ENCODE measurements around the gene MRPS23.
A peak's percentile ranks its signal among the peaks of the same experiment; 100 is the strongest.

MRPS23 gene

DNA sequence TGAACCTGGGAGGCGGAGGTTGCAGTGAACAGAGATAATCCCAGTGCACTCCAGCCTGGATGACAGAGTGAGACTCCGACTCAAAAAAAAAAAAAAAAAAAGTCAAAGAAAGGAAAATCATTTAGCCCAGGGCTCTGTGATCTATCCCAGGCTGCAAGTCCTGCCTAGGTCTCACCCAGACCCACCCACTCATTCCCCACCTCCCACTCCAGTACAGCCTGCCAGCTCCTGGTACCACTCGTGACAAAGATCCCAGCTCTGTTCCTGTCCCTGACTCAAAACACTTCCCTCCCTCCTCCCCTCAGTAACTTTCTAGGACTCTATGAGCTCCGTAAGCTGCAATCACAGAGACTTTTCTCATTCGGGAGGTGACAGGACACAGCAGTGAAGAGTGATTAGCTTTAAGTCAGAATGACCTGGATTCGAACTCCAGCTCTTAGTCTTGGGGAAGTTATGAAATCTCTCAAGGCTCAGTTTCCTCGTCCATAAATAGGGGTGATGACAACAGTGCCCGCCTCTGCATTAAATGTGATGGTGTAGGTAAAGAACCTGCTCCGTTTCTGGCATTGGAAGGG, 28.0 kb upstream of the MRPS23 start:
- no peak for DNase-seq

DNA sequence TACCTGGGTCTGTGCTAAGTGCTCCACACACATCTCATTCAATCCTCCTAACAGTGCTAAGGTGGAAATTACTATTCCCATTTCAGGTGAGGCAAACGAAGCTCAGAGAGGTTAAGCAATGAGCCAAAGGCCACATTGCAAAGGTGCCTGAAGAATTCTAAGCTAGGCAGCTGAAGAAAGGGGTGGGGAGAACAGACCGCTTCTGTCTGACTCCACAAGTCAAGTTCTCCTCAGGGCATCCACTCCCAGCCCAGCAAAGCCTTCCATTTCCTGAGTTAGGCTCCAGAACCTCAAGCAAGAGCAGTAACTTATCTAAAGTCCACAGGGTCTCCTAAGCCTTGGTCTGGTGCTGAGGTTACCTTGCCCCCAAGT, 27.0 kb upstream of the MRPS23 start:
- no peak for DNase-seq

GRCh38 chr17:57876023-57876865, 26.4 kb upstream of the MRPS23 start:
- no peak for DNase-seq

DNA sequence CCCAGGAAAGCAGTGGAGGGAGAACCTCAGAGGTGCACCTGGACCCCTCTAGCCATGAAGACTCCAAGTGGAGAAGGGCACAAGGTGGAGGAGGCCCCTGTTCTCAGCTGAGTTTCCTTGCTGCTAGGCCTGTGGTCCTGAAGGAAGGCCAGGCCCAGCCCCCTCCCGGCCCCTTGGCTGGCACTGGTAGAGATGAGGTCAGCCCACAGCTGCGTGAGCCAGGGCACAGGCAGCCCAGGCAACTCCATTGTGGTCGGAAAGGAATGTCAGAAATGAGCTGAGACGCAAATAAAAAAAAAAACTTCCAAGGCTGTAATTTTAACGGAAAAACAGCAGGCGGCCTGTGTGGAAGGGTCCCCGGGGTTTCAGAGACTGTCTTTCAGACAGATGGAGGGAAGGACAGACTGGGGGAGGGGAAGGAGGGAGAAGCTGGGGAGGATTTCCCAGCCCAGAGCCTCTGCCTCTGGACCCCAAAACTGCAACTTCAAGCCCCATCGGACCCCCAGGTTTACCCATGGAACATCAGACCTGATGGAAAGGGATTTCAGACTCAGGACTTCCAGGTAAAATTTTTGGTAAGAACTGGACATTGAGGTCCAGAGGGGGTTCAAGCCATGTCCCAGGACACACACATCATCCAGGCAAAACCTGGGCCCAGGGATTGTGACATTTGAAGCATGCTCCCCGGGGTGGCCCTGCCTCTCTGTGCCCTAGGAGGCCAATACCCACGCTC, 25.6 kb upstream of the MRPS23 start:
- no peak for DNase-seq

DNA sequence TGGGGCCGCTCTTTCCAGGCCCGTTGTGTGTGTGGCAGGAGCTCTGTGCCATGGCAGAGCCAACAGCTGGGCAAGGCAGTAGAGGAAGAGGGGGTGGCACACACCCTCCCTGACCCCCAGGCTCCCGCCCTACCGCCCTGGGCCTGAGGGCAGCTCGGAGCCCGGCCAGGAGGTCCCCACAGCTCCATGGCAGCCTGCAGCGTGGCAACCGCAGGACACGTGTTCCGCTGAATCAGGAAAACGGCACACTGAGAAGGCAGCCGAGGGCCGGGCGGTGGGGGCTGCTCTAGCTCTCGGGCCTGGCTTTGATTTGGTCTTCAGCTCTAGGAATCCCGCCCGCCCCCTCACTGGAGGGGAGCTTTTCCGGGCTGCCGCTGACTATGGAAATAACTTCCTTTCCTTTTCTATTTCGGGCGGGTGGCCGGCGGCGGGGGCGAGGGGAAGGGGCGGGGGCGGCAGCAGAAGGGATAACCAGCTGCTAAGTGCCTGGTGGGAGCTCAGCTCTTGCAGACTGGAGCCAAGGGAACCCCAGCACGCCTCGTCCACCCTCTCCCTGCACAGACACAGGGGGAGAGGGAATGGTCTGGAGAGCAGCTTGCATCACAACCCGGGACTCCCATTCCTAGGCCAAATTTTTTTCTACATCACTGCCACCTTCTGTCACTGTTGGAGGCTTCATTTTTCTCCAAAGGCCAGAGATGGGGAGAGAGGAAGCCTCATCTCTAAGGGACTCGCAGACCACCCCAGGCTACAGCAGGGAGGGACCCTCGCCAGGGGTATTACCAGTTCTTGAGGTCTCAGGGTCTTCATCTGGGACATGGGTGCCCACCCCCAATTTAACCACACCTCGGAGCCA, 24.8 kb upstream of the MRPS23 start:
- no peak for DNase-seq

- DNase-seq, result no peak
These were observed 24.2 kb upstream of the MRPS23 start for GRCh38 chr17:57874058-57874419.

- no peak for DNase-seq
These were observed 23.6 kb upstream of the MRPS23 start for GRCh38 chr17:57873261-57874057.

DNA sequence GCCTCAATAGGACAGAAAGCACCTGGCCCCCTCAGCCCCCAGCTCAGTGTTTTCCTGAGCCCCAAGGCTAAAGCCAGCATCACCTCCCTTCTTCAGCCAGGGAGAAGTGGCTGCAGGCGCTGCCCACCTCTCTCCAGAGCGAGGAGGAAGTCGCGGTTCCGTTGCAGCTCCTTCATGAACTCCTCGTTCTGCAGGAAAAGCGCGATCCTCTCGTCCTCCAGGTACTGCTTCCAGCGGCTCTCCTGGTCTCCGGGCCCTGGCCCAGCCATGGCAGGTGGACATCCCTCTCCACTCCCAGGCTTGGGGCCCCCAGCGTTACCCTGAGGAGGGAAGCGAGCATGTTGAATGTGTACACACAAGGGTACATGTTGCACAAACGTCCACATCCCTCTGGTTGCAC, 22.7 kb upstream of the MRPS23 start:
- DNase-seq, result no peak

DNA sequence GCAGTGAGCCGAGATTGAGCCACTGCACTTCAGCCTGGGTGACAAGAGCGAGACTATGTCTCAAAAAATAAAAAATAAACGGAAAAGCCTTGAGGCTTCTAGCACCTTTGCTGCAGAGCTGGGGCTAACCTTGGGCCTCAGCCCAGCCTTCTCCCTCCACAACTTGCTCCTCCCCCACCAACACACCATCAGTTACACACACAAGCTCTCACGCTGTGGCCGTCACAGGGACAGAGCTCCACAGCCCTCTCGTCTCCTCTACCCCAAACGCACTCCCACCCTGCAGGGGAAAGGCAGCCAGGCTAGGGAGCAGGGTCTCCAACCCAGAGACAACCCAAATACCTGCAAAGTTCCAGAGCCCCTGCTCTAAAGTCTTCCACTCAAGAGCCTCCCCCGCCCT, 22.0 kb upstream of the MRPS23 start:
- no peak for DNase-seq

- no peak for DNase-seq
These were observed 21.3 kb upstream of the MRPS23 start for GRCh38 chr17:57871155-57871554.

- DNase-seq, result no peak
These were observed 20.4 kb upstream of the MRPS23 start for GRCh38 chr17:57870283-57870635.

GRCh38 chr17:57869617-57870282, 19.9 kb upstream of the MRPS23 start:
- no peak for DNase-seq

- no peak for DNase-seq
These were observed 19.2 kb upstream of the MRPS23 start for GRCh38 chr17:57868910-57869616.

DNA sequence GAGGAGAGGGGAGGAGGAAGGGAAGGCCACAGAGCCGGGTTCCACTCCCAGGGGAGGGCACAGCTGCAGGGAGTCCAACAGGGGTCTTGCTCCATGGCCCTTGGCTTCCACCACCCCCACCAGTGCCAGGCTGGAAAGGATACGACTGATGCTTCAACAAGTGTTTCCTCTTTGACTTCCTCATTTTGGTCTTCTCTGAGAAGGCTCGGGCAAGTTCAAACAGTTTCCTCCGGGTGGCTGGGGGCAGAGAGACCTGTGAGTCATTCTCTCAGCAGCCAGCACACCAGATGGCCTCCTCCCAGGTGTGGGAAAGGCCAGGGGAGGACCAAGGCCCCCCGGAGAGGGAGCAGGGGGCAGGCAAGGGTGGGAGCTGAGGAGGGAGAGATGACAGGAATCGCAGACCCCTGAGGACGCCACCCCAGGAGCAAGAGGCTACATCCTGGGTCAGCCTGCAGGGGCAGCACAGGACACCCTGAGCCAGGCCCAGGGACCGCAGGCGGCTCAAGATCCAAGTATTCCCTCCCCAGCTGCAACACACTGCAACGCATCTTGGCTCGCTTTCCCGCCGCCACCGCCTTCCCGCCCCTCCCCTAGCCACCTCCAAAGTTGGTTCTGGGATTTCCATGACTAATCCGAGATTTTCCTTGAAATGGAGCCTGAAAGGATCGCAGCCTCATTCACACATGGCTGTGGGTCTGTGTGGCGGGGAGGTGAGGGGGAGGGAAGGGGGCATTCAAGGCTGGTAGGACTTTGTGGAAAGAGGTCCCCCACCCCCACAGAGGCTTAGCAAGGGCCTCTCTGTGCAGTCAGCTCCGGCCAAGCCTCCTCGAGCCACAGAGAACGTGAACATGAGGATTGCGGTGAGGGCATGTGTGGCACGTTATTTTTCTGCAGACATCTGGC, 18.4 kb upstream of the MRPS23 start:
- DNase-seq, result peak; percentile 26

DNA sequence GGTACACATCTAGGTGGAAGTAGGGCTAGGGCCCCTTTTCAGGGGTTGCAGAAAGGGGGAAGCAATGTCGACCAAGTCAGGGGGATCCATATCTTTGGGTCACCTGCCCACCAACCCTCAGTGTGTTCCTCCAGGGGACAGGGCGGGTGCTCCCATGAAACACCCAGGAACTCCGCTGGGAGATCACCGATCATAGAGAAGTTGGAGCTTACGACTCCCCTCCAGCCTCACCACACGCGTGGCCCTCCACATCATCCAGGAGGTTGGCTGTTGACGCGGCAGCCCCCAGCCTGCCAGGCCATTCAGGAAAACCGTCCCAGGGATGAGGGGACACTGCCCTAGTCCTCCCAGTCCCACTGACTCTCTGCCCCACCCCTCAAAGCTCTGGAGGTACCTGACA, 17.3 kb upstream of the MRPS23 start:
- no peak for DNase-seq

DNA sequence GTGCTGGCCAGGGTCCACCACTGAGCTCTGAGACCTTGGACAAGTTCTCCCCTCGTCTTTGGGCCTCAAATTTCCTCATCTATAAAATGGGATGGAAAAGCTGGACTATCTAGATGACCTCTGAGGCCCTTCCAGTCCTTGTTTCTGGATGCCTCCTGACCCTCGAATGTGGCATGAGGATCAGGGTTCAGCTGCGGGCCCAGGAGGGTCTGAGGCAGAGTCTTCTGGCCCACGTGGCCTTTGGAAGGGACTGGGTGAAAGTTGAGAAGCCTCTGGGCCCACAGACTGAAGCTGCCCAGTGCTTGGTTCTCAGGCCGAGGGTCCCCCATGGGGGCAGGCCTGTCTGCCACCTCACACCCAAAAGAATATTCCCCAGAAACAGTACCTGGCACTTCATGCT, 16.9 kb upstream of the MRPS23 start:
- DNase-seq, result no peak

GRCh38 chr17:57866319-57866718, 16.5 kb upstream of the MRPS23 start:
- no peak for DNase-seq

DNA sequence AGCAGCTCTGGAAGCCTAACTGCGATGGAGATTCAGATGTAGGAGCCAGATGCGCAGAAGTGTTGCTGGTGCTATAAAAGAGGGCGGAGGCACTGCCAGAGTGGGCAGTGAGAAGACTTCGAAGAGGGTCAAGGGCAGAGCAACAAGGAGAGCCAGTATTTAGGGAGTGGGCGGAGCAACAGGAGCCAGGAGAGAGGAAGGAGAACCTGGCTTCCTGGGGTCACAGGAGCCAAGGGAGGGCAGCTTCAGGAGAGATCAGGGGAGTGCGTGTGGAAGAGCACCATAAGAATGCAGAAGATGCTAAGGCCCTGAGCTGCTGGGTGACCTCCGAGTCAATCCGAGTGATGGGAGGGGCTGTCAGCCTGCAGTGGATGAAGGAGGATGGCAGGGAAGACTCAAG, 14.4 kb upstream of the MRPS23 start:
- DNase-seq, result no peak

- no peak for DNase-seq
These were observed 13.1 kb upstream of the MRPS23 start for GRCh38 chr17:57862694-57863667.

Measured in CD4-positive, alpha-beta T cell treated with Interleukin-10 for 1 hour (primary cell).